ENCODE data around the gene EPS15.

The EPS15 gene

GRCh38 chr1:51418384-51418959 lies 100.6 kb downstream of the EPS15 start:
- no peak overlapping the region for H3K27ac ChIP-seq (ENCODE audit: extremely low read depth, low read depth, low read length)
- peaks cover 0 to 24% of the 10 kb centered on the region in 2 experiments; a peak in 2 of 3 replicates for H3K36me3 ChIP-seq (ENCODE audit: control insufficient read depth in 2 of 2, insufficient read depth in 1 of 2, low read length in 2 of 2)
- ChIA-PET POLR2A (no interaction called here), CTCF (no interaction called here)
- H3K4me3 ChIP-seq (ENCODE audit: low read depth, low read length), result no peak overlapping the region
- H3K4me1 ChIP-seq (ENCODE audit: control insufficient read depth, insufficient read depth, low read length), result 0 out of 2 replicates have a peak, but pooled peaks cover 4% of the 10 kb centered on the region
- no peaks in the 10 kb centered on the region for H3K9me3 ChIP-seq (ENCODE audit: control insufficient read depth, insufficient read depth, low read depth, low read length)
- peak; percentile 51 for TF ChIP-seq ZNF510 (tag by site-specific recombination; IDR thresholded peaks at IDR 0.05; ENCODE audit: insufficient replicate concordance)
- TF ChIP-seq ZNF624 (tag by site-specific recombination; IDR thresholded peaks at IDR 0.05), result no peak
- no peak for TF ChIP-seq SP3 (tag by site-specific recombination; IDR thresholded peaks at IDR 0.05)
- peak; percentile 78 for TF ChIP-seq PRDM10 (tag by site-specific recombination; IDR thresholded peaks at IDR 0.05)
- TF ChIP-seq PRDM6 (tag by site-specific recombination; IDR thresholded peaks at IDR 0.05), result peak; percentile 57
- peak; percentile 33; the same call in 1 of the 2 replicates for TF ChIP-seq ZNF664 (tag by site-specific recombination; IDR thresholded peaks at IDR 0.05)
- TF ChIP-seq ZBTB1 (tag by site-specific recombination; IDR thresholded peaks at IDR 0.05), result no peak
- peak; percentile 62 for TF ChIP-seq ZNF600 (tag by site-specific recombination; IDR thresholded peaks at IDR 0.05)
- TF ChIP-seq SP7 (tag by site-specific recombination; IDR thresholded peaks at IDR 0.05), result peak; percentile 46; the same call in 1 of the 2 replicates
- 0 out of 2 replicates have a peak, but pooled peaks have one; percentile 10 for TF ChIP-seq FEZF1 (tag by site-specific recombination; IDR thresholded peaks at IDR 0.05)
- no peak for TF ChIP-seq ZNF629 (tag by site-specific recombination; IDR thresholded peaks at IDR 0.05)
- no peak for TF ChIP-seq HIC1 (tag by site-specific recombination; IDR thresholded peaks at IDR 0.05)
- TF ChIP-seq ZBTB44 (tag by site-specific recombination; IDR thresholded peaks at IDR 0.05), result no peak
- peak; percentile 69 for TF ChIP-seq ZEB2 (tag by site-specific recombination; IDR thresholded peaks at IDR 0.05)
